Left forelimb (tissue), 1 donor: ENCODE results near the gene HTD2.
A peak's percentile ranks its signal among the peaks of the same experiment; 100 is the strongest.

Source experiments
- DNase-seq: peaks from one replicate; pipeline ENCODE4 v3.0.0-alpha.2; 2018; ENCODE audit warnings: low spot score

The HTD2 gene

DNA sequence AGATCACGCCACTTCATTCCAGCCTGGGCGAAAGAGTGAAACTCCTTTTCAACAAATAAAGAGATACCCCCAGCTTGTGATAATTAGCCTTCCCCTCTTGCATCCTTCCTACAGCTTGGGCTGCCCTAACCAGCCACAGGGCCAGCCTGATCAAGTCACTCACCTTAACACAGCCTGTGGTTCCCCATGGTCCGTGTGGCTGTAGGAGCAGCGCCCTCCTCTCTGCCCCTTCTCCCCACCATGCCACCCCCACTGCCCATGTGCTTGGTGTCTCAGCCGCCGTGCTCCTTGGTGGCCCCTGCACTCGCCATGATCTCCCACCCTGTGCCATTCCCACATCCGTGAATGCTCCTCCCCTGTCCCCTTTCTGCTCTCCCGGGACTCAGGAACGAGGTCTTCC is 13.5 kb upstream of the HTD2 start:
- DNase-seq, result no peak

DNA sequence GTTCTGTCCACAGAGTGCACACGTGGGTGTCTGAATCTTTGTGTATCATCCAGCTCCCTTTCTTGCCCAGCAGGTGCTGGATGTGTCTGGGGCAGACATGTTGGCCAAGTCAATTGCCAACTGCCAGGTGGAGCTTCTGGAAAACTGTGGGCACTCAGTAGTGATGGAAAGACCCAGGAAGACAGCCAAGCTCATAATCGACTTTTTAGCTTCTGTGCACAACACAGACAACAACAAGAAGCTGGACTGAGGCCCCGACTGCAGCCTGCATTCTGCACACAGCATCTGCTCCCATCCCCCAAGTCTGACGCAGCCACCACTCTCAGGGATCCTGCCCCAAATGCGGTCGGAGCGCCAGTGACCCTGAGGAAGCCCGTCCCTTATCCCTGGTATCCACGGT is 12.8 kb upstream of the HTD2 start:
- no peak for DNase-seq

DNA sequence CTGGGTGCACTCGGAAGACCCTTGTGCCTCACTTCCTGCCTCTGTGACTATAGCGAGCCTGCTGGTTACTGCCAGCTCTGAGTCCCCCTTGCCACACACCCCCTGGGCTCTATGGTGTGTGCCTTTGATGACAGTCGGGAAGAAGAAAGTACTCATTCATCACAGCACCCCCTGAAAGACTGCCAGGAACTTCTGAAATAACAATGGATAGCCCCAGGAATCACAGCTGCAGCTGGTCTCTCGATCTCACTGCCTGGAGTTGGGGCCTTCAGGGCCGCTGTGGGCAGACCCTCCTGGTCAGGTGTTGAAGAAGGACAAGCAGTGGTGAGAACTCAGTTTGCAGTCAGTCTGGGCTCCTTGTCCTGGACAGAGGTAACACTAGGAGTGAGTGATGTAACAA is 10.1 kb upstream of the HTD2 start:
- no peak for DNase-seq

DNA sequence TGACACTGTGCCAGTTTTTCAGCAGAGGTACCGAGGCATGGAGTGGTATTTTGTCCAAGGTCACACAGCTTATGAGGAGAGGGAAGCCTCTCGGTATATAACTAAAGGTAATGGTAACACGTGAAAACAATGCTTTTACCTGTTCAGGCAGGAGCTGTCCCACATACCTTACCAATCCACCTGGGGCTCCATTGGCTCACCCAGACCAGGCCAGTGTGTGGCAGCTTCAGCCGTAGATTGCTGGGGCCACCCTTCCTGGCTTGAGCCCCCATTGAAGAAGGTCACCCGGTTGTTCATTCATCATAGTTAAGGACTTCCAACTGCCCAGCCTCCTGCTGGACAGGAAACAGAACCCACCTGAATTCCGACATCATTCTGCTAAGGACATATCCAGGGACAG is 9.5 kb upstream of the HTD2 start:
- no peak for DNase-seq

DNA sequence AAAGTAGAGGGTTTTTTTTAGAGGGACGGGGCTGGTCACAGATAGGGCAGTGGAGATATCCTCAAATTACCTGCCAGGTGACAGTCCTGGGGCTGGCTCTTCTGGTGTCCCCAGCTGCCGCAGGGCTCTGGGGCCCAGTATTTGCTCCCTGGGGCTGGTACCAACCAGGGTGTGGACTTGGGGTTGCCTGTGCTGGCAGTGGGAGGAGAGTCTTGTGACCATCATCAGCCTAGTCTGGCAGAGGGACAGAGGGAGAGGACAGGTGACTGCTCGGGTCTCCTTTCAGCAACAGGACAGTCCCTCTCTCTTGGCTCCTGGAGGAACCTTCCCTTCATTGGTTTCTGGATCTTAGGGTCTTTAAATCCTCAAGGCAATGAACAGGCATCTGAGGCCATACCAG is 8.1 kb upstream of the HTD2 start:
- no peak for DNase-seq

DNA sequence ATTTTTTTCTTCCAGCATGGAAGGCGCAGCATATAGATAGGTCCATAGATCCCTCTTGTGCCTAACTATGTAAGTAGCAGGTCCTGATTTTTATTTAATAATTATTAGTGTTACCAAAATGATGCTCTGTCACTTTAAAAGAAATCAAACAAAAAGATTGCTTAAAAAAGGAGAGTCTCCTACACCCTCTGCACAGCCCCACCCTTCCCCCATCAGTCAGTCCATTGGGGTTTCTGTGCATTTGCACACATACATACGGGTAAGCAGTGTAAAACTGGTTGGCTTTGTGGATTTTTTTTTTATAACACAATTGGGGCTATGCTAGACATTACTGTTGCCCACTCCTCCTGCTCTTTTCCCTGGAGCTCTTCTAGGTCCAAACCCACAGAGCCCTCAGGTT is 7.2 kb upstream of the HTD2 start:
- DNase-seq, result no peak

DNA sequence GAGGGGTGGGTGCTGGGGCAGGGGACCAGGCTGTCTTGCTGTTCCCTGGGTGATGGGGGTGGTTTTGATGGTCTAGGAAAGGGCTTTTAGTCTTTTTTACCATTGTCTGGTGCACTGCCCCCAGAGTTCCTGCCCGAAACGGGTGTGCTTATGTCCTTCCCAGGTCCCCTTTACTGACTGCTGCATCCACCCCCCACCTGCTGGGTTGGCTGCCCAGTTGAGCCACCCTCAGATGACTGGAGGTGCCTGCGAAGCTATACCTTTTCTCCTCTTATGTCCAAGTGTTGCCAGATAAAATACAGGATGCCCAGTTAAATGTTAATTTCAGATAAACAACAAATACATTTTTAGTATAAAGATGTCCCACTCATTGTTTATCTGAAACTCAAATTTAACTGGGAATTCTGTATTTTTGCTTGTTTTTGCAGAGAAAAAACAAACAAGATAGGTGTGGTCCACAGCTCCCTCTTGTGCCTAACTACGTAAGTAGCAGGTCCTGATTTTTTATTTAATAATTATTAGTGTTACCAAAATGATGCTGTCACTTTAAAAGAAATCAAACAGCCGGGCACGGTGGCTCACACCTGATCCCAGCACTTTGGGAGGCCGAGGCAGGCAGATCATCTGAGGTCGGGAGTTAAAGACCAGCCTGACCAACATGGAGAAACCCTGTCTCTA is 6.3 kb upstream of the HTD2 start:
- DNase-seq, result no peak

DNA sequence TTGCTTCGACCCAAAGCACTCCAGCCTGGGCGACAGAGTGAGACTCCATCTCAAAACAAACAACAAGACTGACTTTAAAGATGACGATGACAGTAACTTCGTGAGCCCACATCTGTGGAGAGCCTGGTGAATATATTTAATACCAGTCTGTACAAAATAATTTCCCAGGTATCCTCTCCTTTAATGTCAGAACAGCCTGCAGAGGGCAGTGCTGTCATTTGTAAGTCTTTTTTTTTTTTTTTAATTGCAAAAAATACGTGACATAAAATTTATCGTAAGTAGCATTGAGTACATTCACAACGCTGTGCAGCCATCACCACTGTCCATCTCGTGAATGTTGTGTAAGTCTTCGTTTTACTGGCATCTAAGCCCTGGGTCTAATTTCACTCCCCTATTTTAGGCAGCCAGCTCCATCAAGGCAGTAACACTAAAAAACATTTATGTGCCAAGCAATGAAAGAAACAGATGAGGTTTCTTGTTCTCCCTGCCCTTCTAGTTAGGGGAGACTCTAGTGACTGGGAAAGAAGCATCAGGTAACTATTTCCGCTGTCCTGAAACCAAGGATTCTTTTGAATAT is 1.4 kb downstream of the HTD2 start:
- DNase-seq, result no peak

DNA sequence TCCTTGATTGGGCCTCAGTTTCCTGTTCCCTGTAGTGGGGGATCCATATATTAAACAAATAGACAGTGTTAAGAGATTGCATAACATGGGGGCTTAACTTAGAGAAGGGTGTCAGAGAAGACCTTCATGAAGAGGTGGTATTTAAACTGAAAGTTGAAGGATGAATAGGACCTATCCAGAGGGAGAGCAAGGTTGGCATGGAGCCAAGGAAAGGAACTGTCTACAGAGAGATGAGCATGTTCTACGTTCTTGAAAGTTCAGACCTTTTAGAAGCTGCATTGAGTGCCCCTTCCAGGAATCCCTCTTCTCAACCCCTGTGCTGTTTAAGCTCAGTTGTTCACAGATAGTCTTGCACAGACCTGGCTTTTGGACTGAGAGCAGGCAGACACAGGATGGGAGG is 2.4 kb downstream of the HTD2 start:
- no peak for DNase-seq

DNA sequence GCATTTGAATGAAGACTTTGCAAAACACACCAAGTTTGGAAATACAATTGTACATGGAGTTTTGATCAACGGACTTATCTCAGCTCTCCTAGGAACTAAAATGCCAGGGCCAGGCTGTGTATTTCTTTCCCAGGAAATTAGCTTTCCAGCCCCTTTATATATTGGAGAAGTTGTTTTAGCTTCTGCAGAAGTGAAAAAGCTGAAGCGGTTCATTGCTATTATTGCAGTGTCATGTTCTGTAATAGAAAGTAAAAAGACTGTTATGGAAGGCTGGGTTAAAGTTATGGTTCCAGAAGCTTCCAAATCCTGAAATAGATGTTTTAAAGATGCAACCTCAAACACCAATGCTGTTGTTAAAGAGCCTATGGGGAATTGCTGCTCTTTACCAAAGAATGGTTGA is 11.5 kb downstream of the HTD2 start:
- DNase-seq, result no peak

DNA sequence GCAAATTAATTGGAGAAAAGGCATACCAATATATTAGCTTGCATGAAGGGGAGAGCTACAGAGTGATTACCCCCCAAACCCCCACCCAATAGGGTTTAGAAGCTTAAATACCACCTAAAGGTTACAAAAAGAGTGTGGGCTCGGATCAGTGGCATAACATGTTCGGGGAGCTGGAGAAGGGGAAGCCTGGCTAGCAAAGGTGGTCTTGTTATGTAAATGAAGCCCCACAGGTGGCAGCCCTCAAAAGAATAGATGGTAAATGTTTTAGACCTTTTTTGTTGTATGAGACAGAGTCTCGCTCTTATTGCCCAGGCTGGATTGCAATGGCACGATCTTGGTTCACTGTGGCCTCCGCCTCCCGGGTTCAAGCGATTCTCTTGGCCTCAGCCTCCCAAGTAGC is 15.5 kb downstream of the HTD2 start:
- no peak for DNase-seq

DNA sequence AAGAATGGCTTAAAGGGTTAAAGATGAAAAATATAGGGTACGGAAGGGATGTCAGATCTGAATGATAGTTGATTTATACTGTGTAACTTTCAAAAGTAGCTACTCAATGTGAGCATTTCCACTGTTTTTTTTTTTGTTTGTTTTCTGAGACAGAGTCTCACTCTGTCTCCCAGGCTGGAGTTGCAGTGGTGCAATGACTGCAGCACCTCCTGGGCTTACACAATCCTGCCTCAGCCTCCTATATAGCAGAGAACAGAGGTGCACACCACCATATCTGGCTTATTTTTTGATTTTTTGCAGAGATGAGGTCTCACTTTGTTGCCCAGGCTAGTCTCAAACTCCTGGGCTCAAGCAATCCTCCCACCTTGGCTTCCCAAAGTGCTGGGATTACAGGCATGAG is 16.5 kb downstream of the HTD2 start:
- DNase-seq, result no peak

DNA sequence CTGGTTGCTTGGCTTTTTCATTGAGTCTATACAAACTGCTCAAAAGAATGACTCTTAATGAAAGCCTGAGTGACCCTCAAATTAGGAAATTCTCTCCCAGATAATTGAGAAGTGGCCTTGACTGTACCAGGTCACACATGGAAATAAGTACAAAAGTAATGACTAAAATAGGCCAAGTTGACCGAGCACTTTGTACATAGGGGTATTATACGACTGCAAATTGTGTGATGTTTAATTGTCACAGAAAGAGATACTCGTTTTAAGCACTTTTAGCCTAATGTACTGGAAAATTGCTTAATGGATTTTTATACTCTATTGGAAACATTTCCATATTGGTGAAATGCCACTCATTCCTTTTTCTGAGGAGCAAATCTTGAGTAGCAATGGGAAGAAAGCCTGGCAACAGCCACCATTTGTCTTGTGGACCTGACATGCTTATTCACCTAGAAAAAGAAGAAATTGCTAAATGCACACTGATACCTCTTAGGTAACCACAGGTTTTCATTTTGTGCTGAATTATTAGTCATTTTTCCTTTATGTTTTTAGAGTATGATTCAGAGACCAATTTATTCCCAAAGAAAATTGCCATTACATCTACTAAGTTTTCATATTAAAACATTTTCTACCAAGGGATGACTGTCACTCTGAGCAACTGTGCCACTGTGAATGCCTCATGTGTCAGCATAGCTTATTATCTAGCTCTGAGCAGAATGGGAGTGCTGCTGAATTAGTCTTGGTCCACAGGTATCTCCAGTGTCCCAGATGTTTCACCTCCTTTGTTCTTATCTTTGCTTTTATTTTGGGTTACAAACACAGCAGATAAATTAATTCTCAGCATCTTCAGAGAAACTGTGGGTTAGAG is 17.4 kb downstream of the HTD2 start:
- no peak for DNase-seq

DNA sequence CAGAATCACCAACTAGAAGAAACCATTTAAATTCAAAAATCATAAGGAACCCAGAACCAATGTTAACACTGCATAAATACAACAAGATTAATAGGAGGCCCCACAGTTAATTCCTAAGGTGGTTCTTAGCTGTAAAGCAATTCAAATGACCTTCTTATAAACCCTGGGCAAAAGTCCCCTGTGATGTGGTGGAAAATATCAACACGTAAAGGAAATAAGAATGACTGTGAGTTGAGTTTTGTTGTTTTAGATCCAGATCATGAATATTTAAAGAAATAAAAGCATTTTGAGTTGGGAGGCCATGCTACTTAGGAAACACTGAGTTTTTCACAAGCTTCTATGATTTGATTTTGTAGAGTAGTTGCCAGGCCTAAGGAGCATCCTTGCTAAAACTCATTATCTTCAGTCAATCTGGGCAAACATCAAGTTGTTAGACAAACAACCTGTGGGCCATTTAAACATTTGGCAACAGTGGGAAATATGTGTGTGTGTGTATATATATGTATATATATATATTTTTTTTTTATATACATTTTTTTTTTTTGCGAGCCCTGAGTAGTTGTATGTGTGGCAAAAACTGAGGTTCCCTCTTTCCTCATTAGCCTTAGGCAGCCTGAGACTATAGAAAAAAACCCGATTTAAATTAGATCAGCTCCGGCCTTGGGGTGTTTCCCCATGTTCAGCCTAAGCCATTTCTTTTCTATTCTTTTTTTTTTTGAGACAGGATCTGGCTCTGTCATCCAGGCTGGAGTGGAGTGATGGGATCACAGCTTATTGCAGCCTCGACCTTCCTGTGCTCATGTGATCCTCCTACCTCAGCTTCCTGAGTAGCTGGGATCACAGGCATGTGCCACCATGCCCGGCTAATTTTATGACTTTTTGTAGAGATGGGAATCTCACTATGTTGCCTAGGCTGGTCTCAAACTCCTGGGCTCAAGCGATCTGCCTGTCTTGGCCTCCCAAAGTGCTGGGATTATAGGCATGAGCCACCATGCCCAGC is 18.4 kb downstream of the HTD2 start:
- no peak for DNase-seq

DNA sequence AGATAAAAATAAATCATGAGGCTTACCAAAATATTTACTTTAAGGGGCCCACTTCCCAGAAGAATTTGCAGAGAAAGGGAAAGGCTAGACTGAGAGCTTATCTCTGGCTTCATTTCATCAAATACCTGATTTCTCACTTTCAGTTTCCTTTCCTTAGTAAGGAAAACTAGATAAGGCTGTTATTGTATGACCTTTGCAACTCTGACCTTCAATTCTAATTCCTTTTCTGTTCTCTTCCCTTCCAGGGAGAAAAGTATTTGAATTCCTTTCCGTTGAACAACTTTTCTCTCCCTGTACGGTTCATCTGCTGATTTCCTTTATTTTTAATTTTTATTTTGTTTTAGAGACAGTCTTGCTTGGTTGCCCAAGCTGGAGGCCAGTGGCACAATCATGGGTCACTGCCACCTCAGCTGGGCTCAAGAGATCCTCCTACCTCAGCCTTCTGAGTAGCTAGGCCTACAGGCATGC is 19.2 kb downstream of the HTD2 start:
- no peak for DNase-seq

DNA sequence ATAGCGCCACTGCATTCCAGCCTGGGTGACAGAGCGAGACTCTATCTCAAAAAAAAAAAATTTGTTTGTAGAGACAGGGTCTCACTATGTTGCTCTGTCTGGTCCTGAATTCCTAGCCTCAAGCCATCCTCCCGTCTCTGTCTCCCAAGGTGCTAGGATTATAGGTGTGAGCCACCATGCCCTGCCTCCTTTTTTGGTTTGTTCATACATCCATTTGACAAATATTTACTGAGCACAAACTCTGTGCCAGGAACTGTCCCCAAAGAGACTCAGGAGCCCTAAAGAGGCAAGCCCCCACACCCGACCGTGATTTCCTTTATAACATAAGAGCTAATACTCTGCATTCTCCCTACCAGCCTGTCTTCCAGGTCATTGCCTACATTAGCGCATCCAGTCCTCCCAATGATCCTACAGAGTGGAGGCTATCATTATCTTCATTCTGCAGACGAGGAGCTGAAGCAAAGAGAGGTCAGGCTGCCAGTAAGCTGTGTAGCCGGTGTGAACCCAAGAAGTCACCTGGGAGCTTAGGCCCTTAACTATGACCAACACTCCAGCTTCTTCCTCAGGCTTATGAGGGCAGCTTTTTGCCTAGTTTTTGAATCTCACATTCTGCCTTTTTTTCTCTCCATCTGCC is 20.1 kb downstream of the HTD2 start:
- no peak for DNase-seq

DNA sequence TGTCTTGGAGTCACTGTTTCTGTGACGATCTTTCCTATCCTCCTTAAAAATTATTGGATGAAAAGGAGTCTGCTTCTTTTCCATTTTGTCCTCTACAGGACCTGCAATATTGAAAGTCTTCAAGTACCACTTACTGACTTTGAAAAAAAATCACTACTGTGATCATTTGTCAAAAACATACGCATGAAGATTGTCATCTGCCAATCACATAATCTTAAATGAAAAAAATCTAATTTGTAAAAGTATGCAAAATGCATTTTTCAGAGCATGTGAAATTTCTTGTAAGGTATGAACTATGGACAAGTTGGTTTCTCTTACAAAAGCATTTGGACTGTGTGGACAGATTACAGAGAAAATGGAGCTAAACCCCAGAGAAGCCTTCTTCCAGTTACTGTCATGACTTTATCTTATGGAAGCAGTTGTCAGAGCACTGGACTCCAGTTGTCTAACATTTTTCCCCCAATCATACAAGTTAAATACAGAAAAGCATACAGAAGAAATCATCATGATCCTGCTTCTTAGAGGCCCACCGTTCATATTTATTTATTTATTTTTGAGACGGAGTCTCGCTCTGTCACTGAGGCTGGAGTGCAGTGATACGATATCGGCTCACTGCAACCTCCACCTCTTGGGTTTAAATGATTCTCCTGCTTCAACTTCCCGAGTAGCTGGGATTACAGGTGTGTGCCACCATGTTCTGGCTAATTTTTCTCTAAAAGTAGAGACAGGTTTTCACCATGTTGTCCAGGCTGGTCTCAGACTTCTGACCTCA is 23.0 kb downstream of the HTD2 start:
- DNase-seq, result no peak

DNA sequence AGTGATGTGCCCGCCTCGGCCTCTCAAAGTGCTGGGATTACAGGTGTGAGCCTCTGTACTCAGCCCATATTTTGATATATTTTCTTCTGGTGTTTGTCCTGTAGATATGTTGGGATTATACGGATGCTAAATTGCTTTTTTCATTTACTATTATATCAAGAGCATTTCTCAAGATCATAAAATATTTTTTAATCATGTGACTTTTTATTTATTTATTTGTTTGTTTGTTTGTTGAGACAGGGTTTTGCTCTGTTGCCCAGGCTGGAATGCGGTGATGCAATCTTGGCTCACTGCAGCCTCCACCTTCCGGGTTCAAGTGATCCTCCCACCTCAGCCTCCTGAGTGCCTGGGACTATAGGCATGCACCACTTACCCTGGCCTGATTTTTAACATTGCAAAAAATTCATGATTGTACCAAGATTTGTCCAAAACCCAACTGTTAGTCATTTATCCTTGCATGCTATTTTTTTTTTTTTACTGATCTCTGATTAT is 23.6 kb downstream of the HTD2 start:
- DNase-seq, result no peak

DNA sequence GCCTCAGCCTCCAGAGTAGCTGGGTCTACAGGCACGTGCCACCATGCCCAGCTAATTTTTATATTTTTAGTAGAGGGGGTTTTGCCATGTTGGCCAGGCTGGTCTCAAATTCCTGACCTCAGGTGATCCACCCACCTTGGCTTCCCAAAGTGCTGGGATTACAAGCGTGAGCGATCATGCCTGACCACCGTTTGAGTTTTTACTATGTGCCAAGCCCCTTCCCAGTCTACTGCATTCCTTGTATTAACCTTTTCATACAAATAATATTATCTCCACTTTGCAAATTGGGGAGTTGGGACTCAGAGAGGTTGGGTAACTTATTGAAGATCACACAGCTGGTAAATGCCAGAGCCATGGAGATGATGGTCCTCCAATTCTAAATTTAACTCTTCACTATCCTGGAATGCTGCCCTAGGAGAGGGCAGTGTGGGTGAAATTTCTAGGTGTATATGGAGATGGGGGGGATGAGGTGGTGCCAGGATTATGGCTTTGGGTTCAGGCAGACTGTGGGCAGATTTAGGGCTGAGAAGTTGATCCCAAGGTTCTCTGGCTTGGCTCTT is 25.4 kb downstream of the HTD2 start:
- DNase-seq, result no peak

DNA sequence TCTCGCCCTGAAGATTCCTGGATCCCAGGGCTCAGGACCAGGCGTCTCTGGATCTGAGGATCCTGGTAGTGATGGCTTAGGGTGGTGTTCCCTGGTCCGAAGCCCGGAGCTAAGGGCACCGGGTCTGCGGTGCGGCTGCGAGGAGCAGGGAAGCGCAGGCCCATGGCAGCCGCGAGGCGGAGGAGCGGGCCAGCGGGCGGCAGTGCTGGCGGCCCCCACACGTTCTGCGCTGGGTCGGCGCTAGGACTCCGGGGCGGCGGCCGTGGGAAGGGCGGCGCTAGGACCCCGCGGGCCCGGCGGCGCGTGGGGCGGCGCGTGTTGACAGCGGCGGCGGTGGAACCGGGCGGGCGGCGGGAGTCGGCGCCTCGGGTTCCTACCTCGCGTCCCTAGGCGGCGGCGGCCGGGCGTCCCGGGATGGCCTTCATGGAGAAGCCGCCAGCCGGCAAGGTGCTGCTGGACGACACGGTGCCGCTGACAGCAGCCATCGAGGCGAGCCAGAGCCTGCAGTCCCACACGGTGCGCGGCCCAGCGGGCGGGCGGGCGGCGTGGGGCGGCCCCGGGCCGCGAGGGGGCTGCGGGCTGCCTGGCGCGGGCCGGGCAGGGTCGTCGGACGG is 26.4 kb downstream of the HTD2 start, which contains the start of gene PXK:
PXK (plus strand) TSS at position 318 of the 614 bp plus-strand sequence; CDS start at position 415, 97 bp downstream.
- peak; percentile 92 for DNase-seq
